ENCODE results near the gene AKT2. TPM values are rescaled to one million over a fixed set of nuclear protein-coding genes. Genes with fewer than 3 reads are reported as not detected.
A peak's percentile ranks its signal among the peaks of the same experiment; 100 is the strongest.

The AKT2 gene
- total RNA-seq, 1 experiment from 2014 or later = 141 TPM

- Histone ChIP-seq H2AFZ (ENCODE audit: low read depth, low read length, poor library complexity, severe bottlenecking) (no peak overlapping the region), H3K9me3 (ENCODE audit: control insufficient read depth in 1 of 2, insufficient read depth in 1 of 2, low read depth in 1 of 2, low read length in 2 of 2) (no peaks in the 10 kb centered on the region), H3K36me3 (ENCODE audit: control insufficient read depth in 1 of 2, insufficient read depth in 2 of 2, low read length in 2 of 2) (no peaks in the 10 kb centered on the region), H4K20me1 (ENCODE audit: insufficient read depth) (no peaks in the 10 kb centered on the region), H3K4me2 (ENCODE audit: low read length) (peak overlapping the region; percentile 91), H3K27me3 (ENCODE audit: insufficient read depth, low read length) (no peaks in the 10 kb centered on the region), H3K4me1 (ENCODE audit: control insufficient read depth in 1 of 2, insufficient read depth in 2 of 2, low read length in 2 of 2) (peaks cover 31 to 53% of the 10 kb centered on the region in 2 experiments), H3K9me2 (ENCODE audit: insufficient read depth) (no peaks in the 10 kb centered on the region), H3K9ac (ENCODE audit: low read length) (peak overlapping the region; percentile 77), H3K4me3 (replicated peaks in 1 of 2; ENCODE audit: low read depth in 1 of 2, low read length in 2 of 2) (peak overlapping the region; percentile 52 to 59), H3K79me2 (ENCODE audit: insufficient read depth, low read length) (no peaks in the 10 kb centered on the region), H3K27ac (ENCODE audit: low read depth, low read length) (peak overlapping the region; percentile 87)
- POLR2A ChIA-PET = interaction anchor here (1.8 kb wide), 1 partner anchor 69 kb away, joined by 6 read pairs; no protein-coding TSS in a partner anchor
- no TSS peak for BruUV-seq (replicated peaks)
- no peak for TF ChIP-seq SP1 (IDR thresholded peaks at IDR 0.05; ENCODE audit: low read depth)
- TF ChIP-seq CBX3 (IDR thresholded peaks at IDR 0.05; ENCODE audit: low read depth) = no peak
- no peak for ATAC-seq
- CTCF ChIA-PET = interaction anchor here (0.9 to 1.7 kb wide), 7 partner anchors 20 to 209 kb away, joined by 3 to 10 read pairs (median 6); partner anchors contain the start of genes MAP3K10 and SERTAD1
- no peak for DNase-seq (ENCODE audit: low read depth, low spot score)
- intact Hi-C loops (cut with micrococcal nuclease) = no loop called here
- RAD21 ChIA-PET (ENCODE audit: low non-redundant PET in 1 of 2, low total read pairs in 2 of 2, uncharacterized antibody in 2 of 2, unreplicated experiment in 2 of 2) = no interaction called here
Observed at GRCh38 chr19:40216777-40217026, 68.4 kb downstream of the AKT2 start.

- ChIA-PET CTCF (interaction anchor here (0.9 to 1.7 kb wide), 4 partner anchors 25 to 210 kb away, joined by 3 to 10 read pairs (median 6); partner anchors contain the start of genes MAP3K10 and SERTAD1), POLR2A (interaction anchor here (1.8 kb wide), 1 partner anchor 68 kb away, joined by 6 read pairs; no protein-coding TSS in a partner anchor), RAD21 (ENCODE audit: low non-redundant PET in 1 of 2, low total read pairs in 2 of 2, uncharacterized antibody in 2 of 2, unreplicated experiment in 2 of 2) (no interaction called here)
- Histone ChIP-seq H4K20me1 (ENCODE audit: insufficient read depth) (no peaks in the 10 kb centered on the region), H3K9ac (ENCODE audit: low read length) (peak overlapping the region; percentile 77), H3K9me2 (ENCODE audit: insufficient read depth) (no peaks in the 10 kb centered on the region), H3K27me3 (ENCODE audit: insufficient read depth, low read length) (no peaks in the 10 kb centered on the region), H3K36me3 (ENCODE audit: control insufficient read depth in 1 of 2, insufficient read depth in 2 of 2, low read length in 2 of 2) (no peaks in the 10 kb centered on the region), H3K79me2 (ENCODE audit: insufficient read depth, low read length) (no peaks in the 10 kb centered on the region), H3K4me2 (ENCODE audit: low read length) (peak overlapping the region; percentile 91), H3K4me3 (replicated peaks in 1 of 2; ENCODE audit: low read depth in 1 of 2, low read length in 2 of 2) (peak overlapping the region; percentile 52 to 59), H2AFZ (ENCODE audit: low read depth, low read length, poor library complexity, severe bottlenecking) (no peak overlapping the region), H3K4me1 (ENCODE audit: control insufficient read depth in 1 of 2, insufficient read depth in 2 of 2, low read length in 2 of 2) (peaks cover 31 to 48% of the 10 kb centered on the region in 2 experiments), H3K9me3 (ENCODE audit: control insufficient read depth in 1 of 2, insufficient read depth in 1 of 2, low read depth in 1 of 2, low read length in 2 of 2) (no peaks in the 10 kb centered on the region), H3K27ac (ENCODE audit: low read depth, low read length) (peak overlapping the region; percentile 87)
- BruUV-seq (replicated peaks) = no TSS peak
- ATAC-seq = no peak
- intact Hi-C loops (cut with micrococcal nuclease) = no loop called here
- DNase-seq (ENCODE audit: low read depth, low spot score) = no peak
- TF ChIP-seq ZBTB33 (IDR thresholded peaks at IDR 0.05; ENCODE audit: extremely low read depth, insufficient replicate concordance, low read length) (no peak), REST (IDR thresholded peaks at IDR 0.05; ENCODE audit: low read depth) (no peak), JUND (IDR thresholded peaks at IDR 0.05) (no peak), CBX3 (IDR thresholded peaks at IDR 0.05; ENCODE audit: low read depth) (no peak), EZH2phosphoT487 (IDR thresholded peaks at IDR 0.05; ENCODE audit: borderline replicate concordance) (no peak), SRF (IDR thresholded peaks at IDR 0.05; ENCODE audit: low read depth) (no peak), POLR2AphosphoS5 (IDR thresholded peaks at IDR 0.05; ENCODE audit: low read depth, low read length) (no peak), EGR1 (IDR thresholded peaks at IDR 0.05; ENCODE audit: low read depth) (no peak), CTCF (IDR thresholded peaks at IDR 0.05 in 2 of 3, conservative IDR thresholded peaks at IDR 0.05 in 1 of 3; ENCODE audit: borderline replicate concordance in 1 of 3, insufficient read depth in 1 of 3, low read depth in 2 of 3, low read length in 2 of 3) (no peak), ZFX (IDR thresholded peaks at IDR 0.05) (no peak), POLR2A (IDR thresholded peaks at IDR 0.05; ENCODE audit: borderline replicate concordance, extremely low read depth, insufficient read depth, insufficient read length) (no peak)
Observed at GRCh38 chr19:40216013-40216776, 69.0 kb downstream of the AKT2 start.
